8988T (cell line): Measurements from ENCODE around the gene SUGT1.
"Not testable (repeated sequence)": the region's sequence is repeated elsewhere in the genome, so short reads cannot be mapped to it uniquely, and the experiment has no call there.

Experiments used
- DNase-seq: peaks from one replicate; pipeline ENCODE4 v3.0.0; 2011

The SUGT1 gene

DNA sequence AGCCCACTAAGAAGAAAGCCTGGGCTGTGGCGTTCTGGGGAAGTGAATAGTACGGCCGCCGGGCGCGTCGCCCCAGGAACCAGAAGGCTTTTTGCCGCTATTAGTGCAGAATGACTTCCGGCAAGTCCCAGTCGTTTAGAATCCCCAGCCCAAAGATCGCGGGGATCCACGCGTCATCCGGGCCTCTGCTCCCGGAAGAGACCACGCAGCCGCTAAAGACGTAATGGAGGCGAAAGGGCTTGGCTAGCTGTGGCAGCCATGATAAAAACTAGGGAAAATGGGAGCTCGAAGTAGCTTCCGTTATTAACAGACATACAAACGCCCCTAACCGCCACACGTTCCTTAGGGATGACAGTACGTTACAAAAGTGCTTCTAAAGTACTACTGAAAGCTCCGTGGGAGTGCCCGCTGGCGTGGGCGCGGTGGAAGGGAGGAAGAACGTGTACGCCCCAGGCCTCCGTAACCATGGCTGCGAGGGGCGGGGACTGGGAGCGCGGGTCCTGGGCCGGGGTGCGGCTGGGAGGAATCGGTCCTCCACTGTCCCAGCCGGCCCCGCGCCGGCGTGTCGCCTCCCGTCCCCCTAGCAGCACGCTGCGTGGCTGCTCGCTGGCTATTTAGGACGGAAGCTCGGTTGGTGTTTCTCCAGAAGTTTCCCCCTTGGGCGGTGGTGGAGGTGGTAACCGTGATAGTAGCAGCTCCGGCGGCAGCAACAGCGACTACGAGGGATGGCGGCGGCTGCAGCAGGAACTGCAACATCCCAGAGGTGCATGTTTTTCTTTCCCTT is at the start of gene SUGT1:
Gene SUGT1 (plus strand): TSS at position 641 of the 784 bp plus-strand sequence. CDS start 85 bp downstream, at position 726.
- peak; percentile 50 for DNase-seq

DNA sequence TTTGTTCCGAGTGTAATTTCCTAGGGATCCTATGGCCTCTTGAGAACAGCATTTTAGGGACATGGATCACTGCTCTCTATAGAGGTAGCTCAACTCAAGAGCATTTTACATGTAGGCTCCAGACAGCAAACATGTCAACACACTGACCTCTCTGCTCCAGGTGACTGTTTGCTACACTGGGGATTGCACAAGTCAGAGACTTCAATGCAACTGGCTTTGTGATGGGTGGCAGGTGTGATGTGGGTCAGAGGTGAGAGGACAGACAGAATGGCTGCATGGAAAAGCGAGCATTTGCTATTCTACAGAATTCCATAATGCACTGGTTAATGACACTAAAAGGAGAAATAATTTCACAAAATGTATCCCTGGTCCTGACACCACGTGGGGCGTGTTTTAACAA is 49.3 kb upstream of the SUGT1 start:
- DNase-seq, result not testable (repeated sequence)

DNA sequence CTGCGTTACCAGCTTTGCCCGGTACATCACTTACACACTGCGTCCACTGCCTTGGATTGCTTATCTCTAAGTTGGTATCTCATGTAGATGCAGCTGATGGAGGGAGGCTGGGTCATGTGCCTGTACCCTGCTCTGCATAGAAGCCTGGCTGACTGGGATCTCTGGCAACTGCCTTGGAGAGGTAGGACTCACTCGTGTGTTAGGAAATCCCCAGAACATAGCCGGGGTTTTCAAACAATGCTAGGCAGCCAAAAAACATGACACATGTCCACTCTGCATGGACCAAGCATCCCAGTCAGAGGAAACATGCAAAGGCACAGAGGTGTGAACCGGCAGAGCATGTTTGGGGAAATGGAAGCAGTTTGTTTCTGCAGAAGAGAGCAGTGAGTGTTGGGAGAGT is 46.5 kb upstream of the SUGT1 start:
- not testable (repeated sequence) for DNase-seq

DNA sequence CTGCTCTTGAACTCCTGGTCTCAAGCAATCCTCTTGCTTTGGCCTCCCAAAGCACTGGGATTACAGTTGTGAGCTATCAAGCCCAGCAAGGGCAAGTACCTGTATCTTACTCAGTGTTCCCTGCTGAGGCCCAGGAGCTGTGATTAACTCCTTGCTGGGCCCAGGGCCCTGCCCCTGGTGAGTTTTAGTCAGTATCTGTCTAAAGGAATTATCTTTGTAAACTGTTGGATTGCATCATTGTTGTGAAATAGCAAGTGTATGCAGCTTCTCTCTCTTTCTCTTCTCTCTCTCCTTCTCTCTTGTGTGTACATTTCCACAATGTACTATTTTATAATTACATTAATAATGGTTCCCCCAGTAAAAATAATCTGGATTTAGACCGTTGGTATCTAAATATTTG is 45.8 kb upstream of the SUGT1 start:
- not testable (repeated sequence) for DNase-seq

DNA sequence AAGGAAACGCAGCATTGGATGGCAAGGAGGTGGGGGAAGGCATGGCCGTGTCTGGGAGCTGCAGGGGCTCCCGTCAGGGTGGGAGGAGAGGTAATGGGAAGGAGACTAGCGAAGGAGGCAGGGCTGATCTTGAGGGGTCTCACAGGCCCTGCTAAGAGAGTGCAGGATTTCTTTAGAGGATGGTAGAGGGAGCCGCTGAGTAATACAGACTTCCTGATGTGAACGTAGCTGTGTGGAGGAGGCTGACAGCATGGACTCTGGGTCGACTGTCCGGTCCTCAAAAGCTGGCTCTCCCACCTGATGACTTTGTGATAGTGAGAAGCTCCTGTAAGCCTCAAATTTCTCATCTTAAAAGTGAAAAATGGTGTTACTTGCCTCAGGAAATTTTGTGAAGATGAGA is 44.5 kb upstream of the SUGT1 start:
- DNase-seq, result not testable (repeated sequence)

DNA sequence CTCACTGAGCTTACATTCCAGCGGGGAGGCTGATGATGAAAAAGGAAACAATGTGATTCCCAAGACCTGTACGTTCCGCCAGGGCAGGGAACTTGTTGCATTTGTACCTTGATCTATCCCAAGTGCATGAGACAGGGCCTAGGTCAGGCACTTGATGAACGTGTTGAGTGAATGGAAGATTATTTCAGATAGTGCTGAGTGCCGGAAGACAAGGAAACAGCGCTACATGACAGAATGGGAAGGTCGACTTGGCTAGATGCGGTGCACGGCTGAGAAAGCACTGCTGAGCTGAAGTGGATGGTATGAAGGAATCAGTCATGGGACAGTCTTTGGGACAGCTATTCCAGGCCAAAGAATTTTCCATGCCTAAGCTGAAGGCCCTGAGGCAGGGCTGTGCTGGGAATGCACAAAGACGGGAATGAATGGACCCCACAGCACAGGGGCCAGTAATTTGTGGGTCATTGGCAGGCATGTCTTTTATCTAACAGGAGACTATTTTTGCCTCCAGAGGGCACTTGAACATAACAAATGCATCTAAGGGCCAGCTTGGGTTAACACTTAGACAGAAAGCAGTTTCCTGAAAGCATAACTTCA is 43.5 kb upstream of the SUGT1 start:
- not testable (repeated sequence) for DNase-seq

DNA sequence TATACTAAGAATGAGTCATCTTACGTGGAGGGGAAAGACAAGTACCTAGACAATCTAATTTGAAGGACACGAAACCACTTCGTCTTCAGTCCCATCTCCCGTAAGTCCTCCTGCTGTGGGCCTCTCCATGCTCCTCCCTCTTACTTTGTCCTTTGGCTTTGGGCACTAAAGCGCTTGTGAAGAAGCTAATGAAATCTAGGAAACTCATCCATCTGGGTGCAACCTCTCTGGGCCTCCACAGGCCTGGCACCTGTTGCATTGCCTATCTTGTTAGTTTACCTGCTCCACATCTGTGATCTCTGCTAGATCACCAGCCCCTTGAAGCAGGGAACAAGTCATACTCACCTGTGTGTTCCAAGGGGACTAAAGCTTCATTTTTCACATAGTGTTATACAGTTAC is 42.5 kb upstream of the SUGT1 start:
- DNase-seq, result not testable (repeated sequence)

DNA sequence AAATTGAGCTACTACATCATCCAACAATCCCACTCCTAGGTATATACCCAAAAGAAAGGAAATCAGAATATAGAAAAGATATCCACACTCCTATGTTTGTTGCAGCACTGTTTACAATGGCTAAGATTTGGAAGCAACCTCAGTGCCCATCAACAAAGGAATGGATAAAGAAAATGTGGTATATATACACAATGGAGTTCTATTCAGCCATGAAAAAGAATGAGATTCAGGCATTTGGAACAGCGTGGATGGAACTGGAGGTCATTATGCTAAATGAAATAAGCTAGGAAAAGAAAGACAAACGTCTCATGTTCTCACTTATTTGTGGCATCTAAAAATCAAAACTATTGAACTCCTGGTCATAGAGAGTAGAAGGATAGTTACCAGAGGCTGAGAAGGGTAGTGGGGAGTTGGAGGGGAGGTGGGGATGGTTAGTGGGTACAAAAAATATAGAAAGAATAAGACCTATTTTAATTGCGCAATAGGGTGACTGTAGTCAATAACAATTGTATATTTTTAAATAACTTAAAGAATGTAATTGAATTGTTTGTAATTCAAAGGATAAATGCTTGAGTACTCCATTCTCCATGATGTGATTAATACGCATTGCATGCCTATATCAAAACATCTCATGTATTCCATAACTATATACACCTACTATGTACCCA is 37.4 kb upstream of the SUGT1 start:
- DNase-seq, result no peak

DNA sequence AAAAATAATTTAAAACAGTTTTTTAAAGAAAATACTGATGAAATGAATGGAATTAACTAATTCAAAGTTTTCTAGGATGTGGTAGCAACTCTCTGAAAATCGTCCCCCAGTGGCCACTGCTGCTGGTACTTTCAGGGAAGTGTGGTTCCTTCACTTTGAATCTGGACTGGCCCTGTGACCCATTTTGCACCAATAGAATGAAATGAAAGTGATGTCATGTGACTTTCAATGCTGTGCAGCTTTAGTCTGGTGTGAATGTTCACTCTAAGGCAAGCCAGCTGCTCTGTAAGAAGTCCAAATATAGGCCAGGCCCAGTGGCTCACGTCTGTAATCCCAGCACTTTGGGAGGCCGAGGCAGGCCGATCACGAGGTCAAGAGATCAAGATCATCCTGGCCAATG is 36.8 kb upstream of the SUGT1 start:
- DNase-seq, result no peak

DNA sequence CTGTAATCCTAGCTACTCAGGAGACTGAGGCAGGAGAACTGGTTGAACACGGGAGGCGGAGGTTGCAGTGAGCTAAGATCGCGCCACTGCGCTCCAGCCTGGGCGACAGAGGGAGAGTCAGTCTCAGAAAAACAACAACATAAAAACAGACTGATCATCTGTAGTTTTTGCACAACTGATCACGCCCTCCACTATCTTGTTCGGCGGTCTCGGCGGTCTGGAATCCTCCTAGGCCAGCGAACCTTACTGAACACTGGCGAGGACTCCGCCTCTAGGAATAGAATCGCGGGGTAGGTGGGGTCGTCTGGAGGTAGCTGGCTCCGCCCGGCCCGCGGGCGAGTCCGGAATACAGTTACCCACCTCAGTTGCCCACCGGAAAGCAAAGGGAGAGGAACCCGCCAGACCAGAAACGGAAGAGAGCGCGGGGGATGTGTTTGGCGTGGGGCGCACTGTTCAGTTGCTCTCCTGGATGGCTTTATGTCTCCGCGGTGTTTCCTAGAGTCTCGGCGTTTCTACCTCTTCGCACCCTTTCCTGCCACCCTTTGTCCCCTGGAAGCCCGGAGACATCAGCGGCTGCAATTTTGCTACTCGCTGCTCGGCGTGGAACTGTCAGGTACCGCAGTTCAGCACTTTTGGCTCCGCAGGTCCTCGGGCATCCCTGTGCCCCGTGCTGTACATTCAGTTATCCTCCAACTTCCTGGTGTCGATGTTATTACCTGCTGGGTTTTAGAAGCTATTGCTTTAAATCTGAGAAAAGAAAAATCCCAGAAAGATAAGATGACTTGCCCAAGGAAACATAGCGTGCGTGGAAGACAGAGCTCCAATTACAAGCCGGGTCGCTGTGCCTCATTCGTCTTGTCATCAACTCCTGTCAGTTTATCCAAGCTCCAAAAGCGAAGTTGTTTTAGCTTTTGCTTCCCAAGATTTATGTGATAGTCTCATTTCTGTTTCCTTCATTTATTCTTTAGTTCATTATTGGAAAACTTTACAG is 35.3 kb upstream of the SUGT1 start:
- peak; percentile 54 for DNase-seq

DNA sequence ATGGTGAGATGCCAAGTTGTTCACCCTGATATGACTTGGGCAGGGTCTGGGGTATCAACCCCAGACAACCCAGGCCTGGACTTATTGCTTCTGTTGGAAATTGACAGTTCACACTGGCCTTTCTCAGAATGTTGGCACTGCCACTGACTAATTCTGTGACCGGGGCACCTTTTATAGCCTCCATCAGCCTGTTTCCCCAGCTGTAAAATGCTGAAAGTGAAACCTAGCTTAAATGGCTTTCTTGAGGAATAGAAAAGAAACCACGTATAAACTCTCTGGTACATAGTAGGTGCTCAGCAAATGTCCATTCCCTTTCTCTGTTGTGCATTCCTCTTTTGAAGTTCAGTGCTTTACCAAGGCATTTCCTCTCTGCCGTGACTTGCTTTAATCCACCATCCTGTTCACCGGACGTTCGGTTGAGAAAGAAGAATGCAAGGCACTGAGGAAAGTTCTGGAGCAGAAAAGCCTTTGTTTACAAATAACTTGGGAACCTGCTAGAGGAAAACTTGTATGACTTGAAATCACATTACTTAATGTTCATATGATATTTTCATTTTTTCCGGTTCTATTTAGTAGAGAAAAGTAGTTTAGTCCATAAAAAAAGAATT is 21.4 kb upstream of the SUGT1 start:
- DNase-seq, result not testable (repeated sequence)

DNA sequence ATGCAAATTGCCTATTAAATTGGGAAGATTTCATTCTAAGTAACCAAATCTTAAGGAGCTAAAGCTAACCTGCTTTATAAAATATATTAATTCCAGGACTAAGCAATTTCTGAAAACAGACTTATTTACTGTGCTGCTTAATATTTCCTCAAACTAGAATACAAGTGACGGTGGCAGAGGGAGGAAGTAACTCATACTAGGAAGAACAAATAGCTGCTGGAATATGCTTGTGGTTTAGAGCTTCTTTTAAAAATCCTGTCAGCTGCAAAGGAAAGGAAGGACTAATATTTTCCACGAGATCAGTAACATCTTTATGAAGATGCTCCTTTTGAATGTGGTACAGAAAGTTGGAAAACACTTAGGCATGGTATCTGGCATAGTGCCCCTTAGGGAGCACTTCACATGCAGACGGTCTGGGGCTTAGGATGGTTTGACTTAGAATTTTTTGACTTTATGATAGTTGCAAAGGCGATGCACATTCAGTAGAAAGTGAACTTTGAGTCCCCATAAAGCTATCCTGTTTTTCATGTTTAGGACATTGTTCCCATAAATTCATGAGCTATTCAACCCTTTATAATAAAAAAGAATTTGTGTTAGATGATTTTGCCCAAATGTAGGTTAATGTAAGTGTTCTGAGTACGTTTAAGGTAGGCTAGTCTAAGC is 13.8 kb upstream of the SUGT1 start:
- no peak for DNase-seq

DNA sequence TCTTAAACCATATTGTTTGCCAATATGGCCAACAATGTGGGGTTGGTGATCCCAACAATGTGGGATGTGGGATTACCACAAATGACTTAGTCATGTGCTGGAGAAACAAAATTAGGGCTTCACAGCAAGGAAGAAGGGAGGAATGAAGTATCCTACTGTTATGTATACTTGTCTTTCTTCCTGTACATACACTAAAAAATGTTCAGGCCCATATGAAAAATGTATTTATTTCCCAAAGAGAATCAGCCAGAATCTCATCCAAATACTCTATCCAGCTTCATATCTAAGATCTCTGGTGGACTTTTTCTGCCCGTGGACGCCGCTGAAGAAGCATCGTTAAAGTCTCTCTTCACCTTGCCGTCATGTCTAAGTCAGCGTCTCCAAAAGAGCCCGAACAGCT is 10.5 kb upstream of the SUGT1 start, which contains the start of gene HNRNPA1L2:
Gene HNRNPA1L2 (plus strand): TSS at position 301 of the 400 bp plus-strand sequence. CDS start 62 bp downstream, at position 363.
- DNase-seq, result no peak

DNA sequence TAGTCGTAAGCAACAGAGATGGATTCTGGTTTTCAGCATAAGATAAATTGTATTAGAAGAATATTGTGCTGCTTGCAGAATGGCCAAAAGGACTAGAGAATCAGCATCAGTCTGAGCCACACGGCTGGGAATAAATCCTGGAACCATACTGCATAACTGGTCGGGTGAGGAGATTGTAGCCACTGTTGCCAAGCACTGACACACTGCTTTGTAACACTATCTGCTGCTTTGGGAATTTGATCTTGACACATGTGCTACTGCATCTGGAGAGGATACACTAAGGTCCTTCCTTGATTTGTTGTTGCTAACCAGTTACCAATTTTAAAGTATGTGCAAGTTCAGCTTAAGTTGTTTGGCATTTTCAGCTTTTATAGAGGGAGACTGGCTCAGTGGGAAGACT is 8.5 kb upstream of the SUGT1 start:
- no peak for DNase-seq

DNA sequence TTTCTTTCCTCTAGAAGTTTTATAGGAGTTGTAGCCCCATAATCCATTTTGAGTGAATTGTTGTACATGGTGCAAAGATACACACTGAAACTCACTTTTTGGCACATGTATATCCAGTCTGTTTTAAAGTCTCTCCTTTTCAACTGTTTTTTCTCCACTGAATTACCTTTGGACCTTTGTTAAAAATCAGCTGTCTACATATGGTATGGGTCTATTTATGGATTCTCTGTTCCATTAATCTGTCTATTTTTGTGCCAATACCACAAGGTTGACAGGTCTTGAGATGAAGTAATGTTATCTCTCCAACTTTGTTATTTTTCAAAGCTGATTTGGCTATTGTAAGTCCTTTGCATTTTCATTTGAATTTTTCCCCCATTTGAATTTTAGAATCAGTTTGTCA is 5.7 kb upstream of the SUGT1 start:
- DNase-seq, result no peak

DNA sequence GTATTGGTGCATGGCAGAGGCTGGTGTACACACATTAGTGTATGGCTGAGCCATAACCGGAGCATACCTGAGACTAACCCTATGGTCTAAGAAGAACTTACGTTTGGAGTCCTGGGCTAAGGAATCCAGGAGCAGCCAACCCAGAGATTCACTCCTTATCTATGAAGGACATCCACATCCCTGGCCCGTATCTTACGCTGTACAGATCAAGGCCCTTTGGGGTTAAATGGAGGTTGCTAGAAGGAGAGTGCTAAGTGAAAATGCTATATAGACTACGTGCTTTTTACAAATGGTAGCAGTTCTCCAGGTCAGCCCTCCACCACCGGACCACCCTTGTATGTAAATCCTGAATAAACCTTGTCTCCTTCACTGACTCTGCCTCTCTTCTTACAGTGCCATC is 1.9 kb upstream of the SUGT1 start:
- DNase-seq, result no peak

DNA sequence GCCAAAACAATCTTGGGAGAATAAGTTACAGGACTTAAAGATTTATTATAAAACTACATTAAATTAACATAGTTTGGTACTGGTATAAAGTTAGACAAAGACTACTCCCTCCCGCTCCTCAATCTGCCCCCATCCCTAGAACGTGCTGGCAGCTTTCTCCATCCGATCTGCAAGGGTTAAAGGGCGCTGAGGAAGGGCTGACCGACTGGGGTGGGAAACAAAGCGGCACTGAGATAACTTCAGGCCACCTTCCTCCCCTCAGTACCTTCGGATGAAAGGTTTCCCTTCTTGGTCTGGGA is 790 bp upstream of the SUGT1 start:
- DNase-seq, result no peak

DNA sequence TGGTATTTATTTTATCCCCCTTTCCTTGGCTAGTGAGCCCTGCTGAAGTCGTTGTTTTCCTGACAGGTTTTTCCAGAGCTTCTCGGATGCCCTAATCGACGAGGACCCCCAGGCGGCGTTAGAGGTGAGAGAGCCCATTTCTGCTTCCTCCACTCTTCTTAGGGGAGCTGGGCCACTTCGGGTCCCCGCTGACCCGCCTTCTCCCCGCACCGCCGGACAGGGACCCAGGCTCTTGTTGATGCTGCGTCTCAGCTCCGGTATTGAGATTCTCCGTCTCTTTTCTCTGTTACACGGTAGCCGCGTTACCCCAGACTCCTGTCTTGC is 306 bp downstream of the SUGT1 start:
- no peak for DNase-seq

DNA sequence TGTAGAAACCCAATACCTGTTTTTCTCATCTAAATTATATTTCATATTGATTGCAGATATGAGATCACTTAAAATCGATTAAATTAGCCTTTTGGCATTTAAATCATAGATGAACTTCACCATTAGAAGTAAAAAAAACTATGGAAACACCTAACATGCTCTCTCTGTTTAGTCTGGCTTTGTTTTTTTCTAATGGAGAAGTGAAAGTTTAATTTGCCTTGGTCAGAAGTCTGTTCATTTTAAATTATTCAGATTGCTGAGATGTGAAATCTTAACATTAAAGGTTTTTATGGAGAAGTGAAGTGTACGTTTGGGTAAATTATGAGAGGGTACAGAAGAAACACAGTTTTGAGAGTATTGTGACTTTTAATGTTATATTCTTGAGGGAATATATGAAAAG is 6.7 kb downstream of the SUGT1 start:
- no peak for DNase-seq

DNA sequence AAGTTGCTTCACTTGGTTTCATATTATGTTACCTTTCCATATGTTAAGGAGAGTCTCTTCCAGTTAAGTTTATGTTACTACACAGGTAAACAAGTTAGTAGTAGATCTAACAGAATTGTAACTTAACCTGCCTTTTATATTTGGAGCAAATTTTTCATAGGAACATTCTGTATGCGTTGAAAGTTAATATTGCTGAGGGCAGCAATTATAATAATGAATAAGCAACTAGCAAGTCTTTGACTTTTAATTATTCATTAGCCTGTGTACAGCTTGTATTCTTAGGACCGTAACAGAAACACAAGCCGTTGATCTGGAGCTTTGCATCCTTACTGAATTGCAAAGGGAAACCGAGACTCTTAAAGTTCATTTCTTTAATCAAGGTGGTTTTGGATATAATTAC is 11.6 kb downstream of the SUGT1 start:
- no peak for DNase-seq

DNA sequence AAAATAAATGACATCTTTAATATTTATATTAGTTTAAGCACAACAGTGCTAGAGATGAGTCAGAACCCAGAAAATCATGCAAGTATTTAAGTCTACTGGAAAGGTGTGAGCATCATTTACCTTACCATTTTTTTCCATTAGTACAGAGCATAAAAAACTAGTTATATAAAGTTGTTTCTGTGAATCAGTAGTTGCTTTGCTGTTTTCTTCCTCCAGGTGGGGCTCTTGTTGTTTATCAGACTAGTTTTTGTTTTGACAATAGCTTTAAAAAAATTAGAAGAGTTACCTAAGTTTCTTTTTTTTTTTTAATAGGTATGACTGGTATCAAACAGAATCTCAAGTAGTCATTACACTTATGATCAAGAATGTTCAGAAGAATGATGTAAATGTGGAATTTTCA is 12.7 kb downstream of the SUGT1 start:
- DNase-seq, result no peak

DNA sequence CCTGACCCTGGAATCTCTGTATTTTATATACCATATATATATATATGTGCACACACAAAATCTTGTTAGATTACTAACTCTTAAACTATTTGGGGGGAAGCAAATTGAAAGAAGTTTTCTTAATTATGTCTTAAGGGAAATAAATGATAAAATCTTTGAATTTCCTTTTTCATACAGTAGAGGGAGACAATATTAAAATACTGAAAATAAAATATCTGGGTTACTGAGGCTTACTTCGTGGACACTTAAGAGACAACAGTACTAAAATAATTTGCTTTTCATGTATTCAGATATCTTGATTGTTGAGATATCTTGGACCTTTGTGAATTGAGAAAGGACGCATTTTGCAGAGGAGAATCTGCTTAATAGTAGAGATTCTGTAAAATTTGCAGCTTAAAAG is 17.0 kb downstream of the SUGT1 start:
- no peak for DNase-seq
